HG02798 (cell line): Measurements from ENCODE around the gene PHF11.
"Not testable (repeated sequence)": the region's sequence is repeated elsewhere in the genome, so short reads cannot be mapped to it uniquely, and the experiment has no call there.

Experiments used
- ATAC-seq: cut with Tn5 transposase; IDR thresholded peaks from one replicate; pipeline ENCODE4 v1.9.1; 2021; ENCODE audit warnings: mild to moderate bottlenecking; ENCODE audit not compliant: unreplicated experiment, poor library complexity

PHF11 gene

GRCh38 chr13:49540552-49540951, 44.8 kb downstream of the PHF11 start:
- no peak for ATAC-seq

DNA sequence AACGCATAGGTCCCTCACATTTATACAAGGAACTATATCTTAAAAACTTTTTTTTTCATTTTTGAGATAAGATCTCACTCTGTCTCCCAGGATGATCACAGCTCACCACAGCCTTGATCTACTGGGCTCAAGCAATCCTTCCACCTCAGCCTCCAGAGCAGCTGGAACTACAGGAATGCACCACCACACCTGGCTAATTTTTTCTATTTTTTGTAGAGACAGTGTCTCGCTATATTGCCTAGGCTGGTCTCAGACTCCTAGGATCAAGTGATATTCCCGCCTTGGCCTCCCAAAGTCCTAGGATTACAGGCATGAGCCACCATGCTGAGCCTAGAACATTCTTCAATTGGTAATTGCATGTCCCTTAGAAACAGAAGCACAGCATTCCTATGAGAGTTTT, 47.9 kb downstream of the PHF11 start:
- no peak for ATAC-seq

DNA sequence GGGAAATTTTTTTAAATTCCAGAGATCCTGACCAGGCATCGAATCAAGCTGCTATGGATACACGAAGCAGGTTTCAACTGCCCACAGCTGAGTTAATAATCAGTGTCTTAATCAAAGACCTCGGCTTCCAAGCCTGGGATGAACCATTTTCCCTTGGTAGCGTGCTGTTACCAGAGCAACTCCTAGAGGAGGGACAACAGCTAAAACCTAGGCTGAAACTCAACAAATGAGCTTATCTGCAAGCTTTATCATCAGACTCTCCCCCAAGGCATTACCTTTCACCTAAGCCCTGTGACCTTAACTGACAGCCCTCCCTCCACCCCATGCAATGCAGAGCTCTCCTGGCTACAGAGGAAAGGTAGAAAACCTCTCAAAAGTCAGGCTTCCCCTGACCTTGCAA, 49.9 kb downstream of the PHF11 start:
- ATAC-seq, result no peak

GRCh38 chr13:49546561-49546960, 50.8 kb downstream of the PHF11 start:
- no peak for ATAC-seq

DNA sequence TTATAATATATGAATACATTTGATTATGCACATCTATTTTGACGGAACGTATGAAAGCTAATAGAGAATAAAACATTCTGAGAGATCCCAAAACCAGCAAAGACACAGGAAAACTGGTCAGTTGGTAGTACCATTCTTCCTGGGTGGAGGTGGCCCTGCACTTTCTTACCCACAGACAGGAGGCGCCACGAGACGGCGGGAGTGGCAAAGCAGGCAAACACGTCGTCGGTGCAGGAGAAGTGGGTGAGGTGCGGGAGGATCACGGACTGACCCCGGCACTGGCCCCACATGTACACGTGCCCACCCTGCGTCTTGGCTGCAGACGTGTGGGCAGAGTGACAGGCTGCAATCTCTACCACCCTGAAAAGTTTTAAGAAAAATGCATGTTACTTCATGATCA, 53.5 kb downstream of the PHF11 start:
- ATAC-seq, result no peak

DNA sequence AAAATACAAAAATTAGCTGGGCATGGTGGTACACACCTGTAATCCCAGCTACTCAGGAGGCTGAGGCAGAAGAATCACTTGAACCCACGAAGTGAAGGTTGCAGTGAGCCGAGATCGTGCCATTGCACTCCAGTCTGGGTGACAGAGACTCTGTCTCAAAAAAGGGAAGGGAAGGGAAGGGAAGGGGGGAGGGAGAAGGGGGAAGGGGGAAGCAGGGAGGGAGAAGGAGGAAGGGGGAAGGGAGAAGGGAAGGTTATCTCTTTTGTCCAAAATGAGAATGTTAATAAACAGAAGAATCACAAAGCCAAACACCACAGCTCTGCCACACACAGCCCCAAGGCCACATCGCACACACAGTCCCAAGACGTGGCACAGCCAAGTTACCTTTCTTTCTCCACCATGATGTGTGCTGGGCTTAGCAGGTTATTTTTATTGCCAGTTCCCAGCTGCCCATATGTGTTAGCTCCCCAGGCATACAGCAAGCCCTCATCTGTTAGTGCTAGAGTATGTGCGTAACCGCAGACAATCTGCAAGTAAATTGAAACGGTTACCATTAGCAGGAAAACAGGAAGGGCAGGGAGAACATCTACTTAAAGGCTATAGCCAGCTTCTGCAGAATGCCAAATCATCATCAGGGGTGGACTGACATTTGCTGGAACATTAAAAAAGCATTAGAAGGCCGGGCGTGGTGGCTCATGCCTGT, 55.3 kb downstream of the PHF11 start:
- no peak for ATAC-seq

GRCh38 chr13:49553888-49554287, 58.1 kb downstream of the PHF11 start:
- ATAC-seq, result no peak

DNA sequence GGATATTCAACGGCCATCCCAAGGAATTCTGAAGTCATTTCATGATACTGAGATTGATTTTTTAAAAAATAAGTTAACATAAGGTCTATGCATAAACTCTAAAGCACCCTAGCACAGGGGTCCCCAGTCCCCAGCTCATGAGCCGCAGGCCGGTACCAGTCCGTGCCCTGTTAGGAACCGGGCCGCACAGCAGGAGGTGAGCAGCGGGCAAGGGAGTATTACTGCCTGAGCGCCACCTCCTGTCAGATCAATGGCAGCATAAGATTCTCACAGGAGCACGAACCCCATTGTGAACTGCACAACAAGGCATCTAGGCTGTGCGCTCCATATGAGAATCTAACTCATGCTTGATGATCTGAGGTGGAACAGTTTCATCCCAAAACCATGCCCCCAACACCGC, 58.6 kb downstream of the PHF11 start:
- no peak for ATAC-seq

DNA sequence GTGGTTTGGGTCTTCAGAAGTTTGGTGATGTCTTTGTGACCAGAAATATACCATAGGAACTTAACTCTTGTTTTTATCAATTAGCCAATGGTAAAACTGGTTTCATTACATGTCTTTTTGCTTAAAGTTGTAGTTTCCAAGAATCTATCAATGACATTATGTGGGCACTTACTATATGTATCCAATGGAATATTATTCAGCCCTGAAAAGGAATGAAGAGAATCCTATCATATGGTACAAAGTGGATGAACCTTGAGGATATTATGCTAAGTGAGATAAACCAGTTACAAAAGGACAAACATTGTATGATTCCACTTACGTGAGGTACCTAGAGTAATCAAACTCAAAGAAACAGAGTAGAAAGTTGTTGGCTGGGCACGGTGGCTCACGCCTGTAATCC, 63.3 kb downstream of the PHF11 start:
- no peak for ATAC-seq

DNA sequence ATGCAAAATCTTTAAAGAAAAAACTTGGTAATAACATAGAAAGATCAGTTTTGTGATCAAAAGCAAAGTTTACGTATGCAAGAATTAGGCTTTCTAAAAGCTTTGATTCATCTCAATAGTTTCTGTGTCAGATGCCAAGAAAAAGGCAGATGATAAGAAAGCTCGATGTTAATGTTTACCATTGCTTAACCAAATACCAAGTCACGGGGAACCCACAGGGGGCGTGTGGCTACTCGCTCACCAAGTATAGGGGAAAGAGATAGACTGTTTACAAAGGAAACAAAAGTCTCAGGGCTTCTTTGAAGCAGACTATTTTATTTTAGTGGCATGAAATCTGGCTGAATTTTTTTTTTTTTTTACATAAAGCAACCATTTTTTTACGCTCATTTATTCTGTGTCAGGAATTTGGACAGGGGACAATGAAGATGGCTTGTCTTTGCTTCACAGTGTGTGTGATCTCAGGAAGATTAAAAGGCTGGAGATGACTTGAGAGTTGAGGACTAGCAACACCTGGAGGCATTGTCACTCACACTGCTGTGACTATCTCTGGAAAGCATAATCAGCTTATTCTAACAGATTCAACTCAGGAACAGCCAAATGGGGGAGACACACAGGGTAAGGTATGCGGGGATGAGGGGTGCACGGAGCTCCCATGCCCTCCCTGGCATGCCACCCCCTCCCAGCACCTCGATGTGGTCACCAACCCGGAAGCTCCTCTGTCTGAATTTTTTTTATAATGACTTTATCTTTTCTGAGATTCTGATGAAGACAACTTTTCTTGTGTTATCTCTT, 64.7 kb downstream of the PHF11 start:
- no peak for ATAC-seq

DNA sequence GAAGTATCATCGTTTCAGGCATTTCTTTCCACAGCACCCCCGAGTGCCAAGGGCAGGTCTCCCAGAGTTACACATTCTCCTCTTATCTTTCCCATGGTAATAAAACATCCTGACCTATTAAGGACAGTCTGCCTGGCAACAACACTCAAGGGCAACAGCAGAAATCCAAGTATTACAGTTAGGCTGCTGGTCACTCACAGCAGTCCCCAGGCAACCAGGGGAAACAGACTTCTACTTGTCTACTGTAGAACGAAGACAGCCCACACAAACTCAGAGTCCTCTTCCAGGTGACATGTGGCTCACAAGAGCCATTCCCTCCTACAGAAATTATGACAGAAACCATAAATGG, 65.3 kb downstream of the PHF11 start:
- ATAC-seq, result no peak

DNA sequence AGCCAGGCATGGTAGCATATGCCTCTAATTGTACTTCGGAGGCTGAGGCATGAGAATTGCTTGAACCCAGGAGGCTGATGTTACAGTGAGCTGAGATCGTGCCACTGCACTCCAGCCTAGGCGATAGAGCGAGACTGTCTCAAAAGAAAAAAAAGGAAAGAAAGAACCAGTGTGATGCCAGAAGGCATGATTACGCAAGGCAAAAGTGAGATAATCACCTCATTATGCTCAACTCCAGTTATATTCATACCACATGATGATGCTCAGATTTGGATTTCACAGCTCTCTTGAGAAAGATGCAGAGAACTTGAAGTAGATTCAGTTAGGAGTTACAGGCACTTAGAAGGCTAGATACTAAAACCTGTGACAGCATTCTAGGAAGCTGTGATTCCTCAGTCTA, 67.8 kb downstream of the PHF11 start:
- ATAC-seq, result no peak

GRCh38 chr13:49565461-49565860, 69.7 kb downstream of the PHF11 start:
- ATAC-seq, result not testable (repeated sequence)

DNA sequence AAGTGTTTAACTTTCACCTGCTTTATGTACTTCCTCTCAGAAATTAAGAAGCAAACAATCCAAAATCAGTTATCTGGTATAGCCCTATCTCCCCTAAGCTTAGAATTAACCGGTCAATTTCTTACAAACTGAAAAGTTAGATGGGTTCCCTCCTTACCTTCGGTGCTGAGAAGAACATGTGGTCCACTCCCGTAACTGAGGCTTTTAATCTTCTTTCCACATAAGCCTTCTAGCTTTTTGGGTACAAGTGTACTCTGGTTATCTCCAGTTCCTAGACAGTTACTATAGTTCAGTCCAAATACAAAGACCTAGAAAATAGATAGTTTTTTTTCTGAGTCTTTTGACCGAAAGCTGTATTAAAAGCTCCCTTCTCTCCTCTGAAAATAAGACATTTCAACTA, 70.7 kb downstream of the PHF11 start:
- no peak for ATAC-seq

GRCh38 chr13:49567491-49567890, 71.7 kb downstream of the PHF11 start:
- ATAC-seq, result no peak

DNA sequence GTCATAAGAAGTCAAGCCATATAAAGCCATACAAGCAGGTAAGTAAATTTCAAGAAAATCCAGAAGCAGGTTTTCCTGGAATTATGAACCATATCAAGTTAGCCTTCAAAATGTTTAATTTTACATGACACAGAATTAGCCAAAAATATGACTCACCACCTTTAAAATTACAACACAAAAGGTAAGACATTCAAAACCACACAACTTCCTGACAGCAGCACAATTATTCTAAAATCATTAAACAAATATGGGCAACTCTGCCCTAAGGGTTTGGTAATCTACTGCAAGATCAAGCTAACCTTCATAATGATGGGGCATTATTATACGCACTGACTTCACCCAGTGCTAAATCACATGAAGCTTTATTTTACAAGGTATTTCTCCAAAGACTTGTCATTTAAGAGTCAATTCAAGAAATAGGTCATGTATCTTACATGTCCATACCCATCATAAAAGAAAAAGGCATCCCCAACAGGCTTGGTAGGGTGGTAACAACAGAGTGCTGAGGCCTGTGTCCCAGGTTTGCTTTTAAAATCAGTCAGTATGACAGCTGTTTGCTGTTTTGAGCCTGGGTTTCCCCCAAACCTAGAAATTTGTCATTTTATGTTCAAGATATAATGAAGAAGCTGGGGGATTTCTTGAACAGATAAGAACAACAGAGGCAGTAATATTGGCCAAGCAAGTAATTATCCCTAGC, 74.4 kb downstream of the PHF11 start:
- no peak for ATAC-seq

- ATAC-seq, result no peak
These were observed 75.8 kb downstream of the PHF11 start for GRCh38 chr13:49571299-49572240.
